ENCODE results near the gene ABTB2.

The ABTB2 gene

DNA sequence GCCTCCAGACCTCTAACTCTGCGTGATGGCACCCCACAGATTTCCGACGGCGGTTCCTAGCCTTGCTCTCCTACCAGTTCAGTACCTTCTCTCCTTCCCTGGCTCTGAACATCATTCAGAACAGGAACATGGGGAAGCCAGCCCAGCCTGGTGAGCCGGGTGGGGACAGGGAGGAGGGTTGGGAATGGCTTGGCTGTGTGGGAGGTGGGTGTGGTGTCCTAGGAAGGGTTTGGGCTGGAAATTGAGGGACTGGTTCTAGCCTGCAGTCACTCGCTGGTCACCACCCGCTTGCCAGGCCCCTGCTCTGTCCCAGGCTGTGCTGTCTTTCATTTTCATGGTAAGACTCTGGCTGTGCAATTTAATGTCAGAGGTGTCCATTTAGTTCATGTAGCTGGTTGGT lies 218.5 kb downstream of the ABTB2 start:
- peaks cover 95% of the 10 kb centered on the region for H3K36me3 ChIP-seq (replicated peaks)
- H3K27ac ChIP-seq: no peak overlapping the region
- H3K4me3 ChIP-seq (ENCODE audit: low read depth, low read length): no peak overlapping the region
- in situ Hi-C loops (cut with HindIII; ENCODE audit: low pct_ligation_motif_present, low sequenced_read_pairs): no loop called here
- no peaks in the 10 kb centered on the region for H3K27me3 ChIP-seq (replicated peaks)
- TF ChIP-seq, protein P1, sequence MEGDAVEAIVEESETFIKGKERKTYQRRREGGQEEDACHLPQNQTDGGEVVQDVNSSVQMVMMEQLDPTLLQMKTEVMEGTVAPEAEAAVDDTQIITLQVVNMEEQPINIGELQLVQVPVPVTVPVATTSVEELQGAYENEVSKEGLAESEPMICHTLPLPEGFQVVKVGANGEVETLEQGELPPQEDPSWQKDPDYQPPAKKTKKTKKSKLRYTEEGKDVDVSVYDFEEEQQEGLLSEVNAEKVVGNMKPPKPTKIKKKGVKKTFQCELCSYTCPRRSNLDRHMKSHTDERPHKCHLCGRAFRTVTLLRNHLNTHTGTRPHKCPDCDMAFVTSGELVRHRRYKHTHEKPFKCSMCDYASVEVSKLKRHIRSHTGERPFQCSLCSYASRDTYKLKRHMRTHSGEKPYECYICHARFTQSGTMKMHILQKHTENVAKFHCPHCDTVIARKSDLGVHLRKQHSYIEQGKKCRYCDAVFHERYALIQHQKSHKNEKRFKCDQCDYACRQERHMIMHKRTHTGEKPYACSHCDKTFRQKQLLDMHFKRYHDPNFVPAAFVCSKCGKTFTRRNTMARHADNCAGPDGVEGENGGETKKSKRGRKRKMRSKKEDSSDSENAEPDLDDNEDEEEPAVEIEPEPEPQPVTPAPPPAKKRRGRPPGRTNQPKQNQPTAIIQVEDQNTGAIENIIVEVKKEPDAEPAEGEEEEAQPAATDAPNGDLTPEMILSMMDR (IDR thresholded peaks at IDR 0.05; ENCODE audit: low read depth, low read length, missing control alignments): no peak
- no peak for DNase-seq

DNA sequence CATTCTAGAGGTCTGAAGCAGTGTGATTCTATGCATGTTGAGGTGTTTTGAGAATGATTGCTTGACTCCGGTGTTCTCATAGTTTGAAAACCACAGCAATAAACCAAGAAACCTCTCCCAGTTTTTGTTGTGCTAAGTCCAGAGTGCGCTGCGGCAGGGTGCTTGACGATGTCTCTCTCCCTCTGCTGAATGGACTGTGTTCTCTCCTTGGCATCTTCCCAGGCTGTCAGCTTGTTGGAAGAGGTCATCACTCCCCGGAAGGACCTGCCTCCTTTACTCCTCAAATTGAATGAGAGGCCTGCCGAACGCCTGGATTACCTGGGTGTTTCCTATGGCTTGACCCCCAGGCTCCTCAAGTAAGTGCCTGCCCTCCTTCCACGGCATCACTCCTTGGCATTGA lies 221.4 kb downstream of the ABTB2 start:
- peaks cover 92% of the 10 kb centered on the region for H3K36me3 ChIP-seq (replicated peaks)
- in situ Hi-C loops (cut with HindIII; ENCODE audit: low pct_ligation_motif_present, low sequenced_read_pairs): no loop called here
- no peak for DNase-seq
- no peak overlapping the region for H3K4me3 ChIP-seq (ENCODE audit: low read depth, low read length)
- TF ChIP-seq, protein P1 (IDR thresholded peaks at IDR 0.05; ENCODE audit: low read depth, low read length, missing control alignments): no peak
- no peak overlapping the region for H3K27ac ChIP-seq
- H3K27me3 ChIP-seq (replicated peaks): no peaks in the 10 kb centered on the region

DNA sequence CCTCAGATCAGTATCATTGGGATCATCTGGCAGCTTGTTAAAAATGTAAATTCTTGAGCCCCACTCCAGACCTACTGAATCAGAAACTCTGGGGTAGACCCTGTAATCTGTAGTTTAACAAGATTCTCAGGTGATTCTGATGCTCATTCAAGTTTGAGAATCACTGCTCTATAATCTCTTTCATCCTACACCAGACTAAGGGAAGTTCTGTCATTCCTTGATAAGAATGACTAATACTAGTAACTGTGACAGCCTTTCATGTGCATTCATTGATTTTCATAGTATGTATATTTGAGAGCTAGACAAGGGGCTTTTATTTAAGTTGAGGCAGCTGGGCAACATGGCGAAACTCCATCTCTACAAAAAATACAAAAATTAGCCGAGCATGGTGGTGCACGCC lies 222.4 kb downstream of the ABTB2 start:
- TF ChIP-seq, protein P1 (IDR thresholded peaks at IDR 0.05; ENCODE audit: low read depth, low read length, missing control alignments): no peak
- H3K36me3 ChIP-seq (replicated peaks): peaks cover 88% of the 10 kb centered on the region
- DNase-seq: no peak
- no peaks in the 10 kb centered on the region for H3K27me3 ChIP-seq (replicated peaks)
- no peak overlapping the region for H3K27ac ChIP-seq
- in situ Hi-C loops (cut with HindIII; ENCODE audit: low pct_ligation_motif_present, low sequenced_read_pairs): no loop called here
- H3K4me3 ChIP-seq (ENCODE audit: low read depth, low read length): no peak overlapping the region

DNA sequence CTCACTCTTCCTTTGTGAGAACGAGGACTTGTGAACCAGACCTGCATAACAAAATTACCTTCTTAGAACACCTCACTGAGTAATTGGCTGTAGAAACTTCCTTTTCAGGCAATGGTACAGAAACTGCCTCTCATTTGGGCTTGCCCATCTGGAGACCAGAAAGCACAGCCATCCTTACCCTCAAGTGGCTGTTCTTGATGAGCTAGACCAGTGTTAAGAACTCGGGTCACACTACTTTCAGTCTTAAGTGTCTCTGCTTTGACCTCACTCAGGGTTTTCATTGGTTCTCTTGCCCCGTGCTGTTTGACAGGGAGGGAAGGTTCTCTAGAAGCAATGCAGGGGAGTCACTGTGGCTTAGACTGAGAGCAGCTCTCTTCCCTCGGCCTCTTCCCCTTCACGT lies 223.0 kb downstream of the ABTB2 start:
- in situ Hi-C loops (cut with HindIII; ENCODE audit: low pct_ligation_motif_present, low sequenced_read_pairs): no loop called here
- H3K4me3 ChIP-seq (ENCODE audit: low read depth, low read length): no peak overlapping the region
- H3K27me3 ChIP-seq (replicated peaks): no peaks in the 10 kb centered on the region
- no peak for DNase-seq
- H3K36me3 ChIP-seq (replicated peaks): peaks cover 81% of the 10 kb centered on the region
- TF ChIP-seq, protein P1 (IDR thresholded peaks at IDR 0.05; ENCODE audit: low read depth, low read length, missing control alignments): no peak
- no peak overlapping the region for H3K27ac ChIP-seq

DNA sequence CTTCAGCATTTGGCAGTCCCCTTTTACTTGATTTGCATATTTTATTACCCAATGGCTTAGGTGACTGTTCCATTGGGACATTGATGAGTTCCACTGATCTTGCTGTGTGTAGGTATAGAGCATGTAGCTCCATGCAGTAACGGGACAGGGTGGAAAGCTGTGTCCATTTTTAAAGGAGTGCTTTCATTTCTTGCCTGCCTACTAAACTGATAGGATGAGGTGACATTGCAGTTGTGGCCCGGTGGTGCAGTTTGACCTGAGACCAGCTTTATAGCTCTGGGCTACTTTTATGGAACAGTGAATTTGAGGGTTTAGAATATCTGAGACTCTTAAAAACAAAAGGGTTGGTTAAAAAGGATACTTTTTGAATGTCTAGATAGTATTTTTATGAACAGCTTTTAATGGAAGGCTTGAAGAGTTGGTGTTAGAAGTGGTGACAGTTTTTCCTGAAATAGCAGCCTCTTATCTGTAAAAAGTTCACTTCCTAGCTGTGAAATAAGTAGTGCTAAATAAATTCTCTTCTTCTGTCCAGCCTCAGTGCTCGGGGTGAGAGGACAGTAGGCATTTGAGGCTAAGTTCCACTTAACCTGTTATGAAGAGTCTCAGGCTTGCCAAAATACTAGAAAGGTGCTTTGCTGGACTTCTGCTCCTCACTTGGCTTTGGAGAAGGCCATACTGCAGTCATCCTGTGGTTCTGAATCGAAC lies 225.4 kb downstream of the ABTB2 start:
- in situ Hi-C loops (cut with HindIII; ENCODE audit: low pct_ligation_motif_present, low sequenced_read_pairs): no loop called here
- H3K4me3 ChIP-seq (ENCODE audit: low read depth, low read length): no peak overlapping the region
- DNase-seq: no peak
- peaks cover 75% of the 10 kb centered on the region for H3K36me3 ChIP-seq (replicated peaks)
- H3K27ac ChIP-seq: no peak overlapping the region
- H3K27me3 ChIP-seq (replicated peaks): no peaks in the 10 kb centered on the region
- TF ChIP-seq, protein P1 (IDR thresholded peaks at IDR 0.05; ENCODE audit: low read depth, low read length, missing control alignments): no peak

DNA sequence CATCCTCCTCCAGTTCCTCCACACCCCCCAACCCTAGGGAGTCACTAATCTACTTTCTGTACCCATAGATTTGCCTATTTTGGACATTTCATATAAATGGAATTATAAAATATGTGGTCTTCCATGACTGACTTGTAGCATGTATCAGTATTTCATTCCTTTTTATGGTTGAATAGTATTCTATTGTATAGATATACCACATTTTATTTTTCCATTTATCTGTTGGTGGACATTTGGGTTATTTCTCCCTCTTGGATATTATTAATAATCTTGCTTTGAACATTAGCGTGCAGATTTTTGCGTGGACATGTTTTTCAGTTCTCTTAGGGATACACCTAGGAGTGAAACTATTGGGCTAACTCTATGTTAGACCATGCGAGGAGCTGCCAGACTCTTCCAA lies 229.0 kb downstream of the ABTB2 start:
- in situ Hi-C loops (cut with HindIII; ENCODE audit: low pct_ligation_motif_present, low sequenced_read_pairs): no loop called here
- Histone ChIP-seq H3K27me3 (replicated peaks) (no peaks in the 10 kb centered on the region), H3K27ac (no peak overlapping the region), H3K4me3 (ENCODE audit: low read depth, low read length) (no peak overlapping the region), H3K36me3 (replicated peaks) (peaks cover 69% of the 10 kb centered on the region)
- DNase-seq: no peak
- TF ChIP-seq, protein P1 (IDR thresholded peaks at IDR 0.05; ENCODE audit: low read depth, low read length, missing control alignments): no peak

Data from brain microvascular endothelial cell (primary cell).